H9 (cell line): ENCODE results near the gene MLH1. TPM values are rescaled to one million over a fixed set of nuclear protein-coding genes. Genes with fewer than 3 reads are reported as not detected.

Experiments used
- DNase-seq: peaks from one replicate; pipeline ENCODE4 v3.0.0-alpha.2; 2017
- H2AFZ ChIP-seq: one replicate; pipeline ENCODE4 v1.6.1; 2013; ENCODE audit warnings: mild to moderate bottlenecking, low read length, control low read depth, moderate library complexity
- H2AK5ac ChIP-seq: 2 replicates; pipeline ENCODE4 v1.6.1; 2013; ENCODE audit warnings: low read length, control low read depth, mixed read lengths; ENCODE audit not compliant: insufficient read length
- H2BK120ac ChIP-seq: one replicate; pipeline ENCODE4 v1.6.1; 2013; ENCODE audit warnings: low read depth, mild to moderate bottlenecking, low read length, control low read depth, inconsistent platforms; ENCODE audit not compliant: poor library complexity, severe bottlenecking
- H2BK12ac ChIP-seq: 2 replicates; pipeline ENCODE4 v1.6.1; 2013; ENCODE audit warnings: low read length, control low read depth, mixed read lengths, low read depth; ENCODE audit not compliant: insufficient read length
- H2BK15ac ChIP-seq: 2 replicates; pipeline ENCODE4 v1.6.1; 2013; ENCODE audit warnings: low read depth, low read length, control low read depth
- H2BK20ac ChIP-seq: one replicate; pipeline ENCODE4 v1.6.1; 2013; ENCODE audit warnings: low read depth, mild to moderate bottlenecking, low read length, control low read depth, inconsistent platforms; ENCODE audit not compliant: poor library complexity, severe bottlenecking
- H2BK5ac ChIP-seq: 2 replicates; pipeline ENCODE4 v1.6.1; 2013; ENCODE audit warnings: low read length, control low read depth, mixed read lengths; ENCODE audit not compliant: insufficient read length
- H3K14ac ChIP-seq: 2 replicates; pipeline ENCODE4 v1.6.1; 2013; ENCODE audit warnings: low read length, control low read depth; ENCODE audit not compliant: insufficient read depth
- H3K18ac ChIP-seq: 2 replicates; pipeline ENCODE4 v1.6.1; 2013; ENCODE audit warnings: low read depth, mild to moderate bottlenecking, mixed read lengths, low read length, control low read depth; ENCODE audit not compliant: insufficient read length
- H3K23ac ChIP-seq: 2 replicates; pipeline ENCODE4 v1.6.1; 2013; ENCODE audit warnings: low read length, control low read depth, mixed read lengths, low read depth; ENCODE audit not compliant: insufficient read length
- H3K23me2 ChIP-seq: 2 replicates; pipeline ENCODE4 v1.6.1; 2013; ENCODE audit warnings: low read depth, mild to moderate bottlenecking, mixed read lengths, low read length, control low read depth; ENCODE audit not compliant: insufficient read length, poor library complexity, severe bottlenecking
- H3K27ac ChIP-seq: 2 replicates; pipeline ENCODE4 v1.5.1; 2013; ENCODE audit warnings: low read length, control low read depth, mixed read lengths, low read depth; ENCODE audit not compliant: insufficient read length
- H3K27me3 ChIP-seq: 2 replicates; pipeline ENCODE4 v1.6.1; 2013; ENCODE audit warnings: low read length, control low read depth, inconsistent platforms; ENCODE audit not compliant: insufficient read depth
- H3K4ac ChIP-seq: 2 replicates; pipeline ENCODE4 v1.6.1; 2013; ENCODE audit warnings: low read depth, mild to moderate bottlenecking, control low read depth, inconsistent platforms, low read length, moderate library complexity
- H3K4me1 ChIP-seq: 2 replicates; pipeline ENCODE4 v1.6.1; 2013; ENCODE audit warnings: low read length, control low read depth, inconsistent platforms; ENCODE audit not compliant: insufficient read depth
- H3K4me2 ChIP-seq: 2 replicates; pipeline ENCODE4 v1.6.1; 2013; ENCODE audit warnings: low read length, control low read depth, mixed read lengths; ENCODE audit not compliant: insufficient read length, insufficient read depth
- H3K56ac ChIP-seq: 2 replicates; pipeline ENCODE4 v1.6.1; 2013; ENCODE audit warnings: low read depth, mild to moderate bottlenecking, mixed read lengths, low read length, control low read depth; ENCODE audit not compliant: insufficient read length
- H3K79me1 ChIP-seq: 2 replicates; pipeline ENCODE4 v1.6.1; 2013; ENCODE audit warnings: low read depth, mild to moderate bottlenecking, moderate library complexity, low read length, control low read depth, inconsistent platforms; ENCODE audit not compliant: insufficient read depth, poor library complexity, severe bottlenecking
- H3K79me2 ChIP-seq: 2 replicates; pipeline ENCODE4 v1.6.1; 2013; ENCODE audit warnings: low read length, control low read depth, inconsistent platforms; ENCODE audit not compliant: insufficient read depth
- H3K9ac ChIP-seq: 2 replicates; pipeline ENCODE4 v1.6.1; 2013; ENCODE audit warnings: low read length, control low read depth, mixed read lengths; ENCODE audit not compliant: insufficient read length; ENCODE audit errors: extremely low read depth
- H3K9me3 ChIP-seq: one replicate; pipeline ENCODE4 v1.6.1; 2013; ENCODE audit warnings: low read depth, low read length, inconsistent platforms; ENCODE audit not compliant: control insufficient read depth
- H3T11ph ChIP-seq: one replicate; pipeline ENCODE4 v1.6.1; 2013; ENCODE audit warnings: mild to moderate bottlenecking, low read length, control low read depth, inconsistent platforms
- H4K20me1 ChIP-seq: one replicate; pipeline ENCODE4 v1.6.1; 2013; ENCODE audit not compliant: control insufficient read depth, insufficient read length, insufficient read depth
- H4K5ac ChIP-seq: 2 replicates; pipeline ENCODE4 v1.6.1; 2013; ENCODE audit warnings: low read depth, mild to moderate bottlenecking, mixed read lengths, low read length, control low read depth; ENCODE audit not compliant: insufficient read length
- H4K8ac ChIP-seq: replicated peaks from 2 replicates; pipeline ENCODE4 v1.6.1; 2013; ENCODE audit warnings: low read length, control low read depth, mixed read lengths, low read depth; ENCODE audit not compliant: insufficient read length
- H4K91ac ChIP-seq: 2 replicates; pipeline ENCODE4 v1.6.1; 2013; ENCODE audit warnings: low read depth, mild to moderate bottlenecking, moderate library complexity, mixed read lengths, low read length, control low read depth; ENCODE audit not compliant: insufficient read length
- H3K27ac Mint-ChIP-seq, 3 experiments: 2 replicates in 2 of 3; 3 replicates in 1 of 3; pipeline ENCODE4 v1.8.0; 2020 to 2021; ENCODE audit warnings: mixed read lengths in 3 of 3, mild to moderate bottlenecking in 1 of 3, moderate library complexity in 1 of 3
- H3K27me3 Mint-ChIP-seq: 2 replicates; pipeline ENCODE4 v1.8.0; 2021; ENCODE audit warnings: low read depth, mild to moderate bottlenecking, moderate library complexity, mixed read lengths
- H3K36me3 Mint-ChIP-seq, 3 experiments: 2 replicates in 2 of 3; 3 replicates in 1 of 3; pipeline ENCODE4 v1.8.0; 2020 to 2021; ENCODE audit warnings: low read depth in 3 of 3, mixed read lengths in 3 of 3; ENCODE audit not compliant: insufficient read depth in 1 of 3
- H3K4me1 Mint-ChIP-seq, 2 experiments: 2 replicates each; pipeline ENCODE4 v1.8.0; 2020; ENCODE audit warnings: mixed read lengths in 2 of 2
- H3K4me3 Mint-ChIP-seq, 2 experiments: 2 replicates in 1 of 2; 3 replicates in 1 of 2; pipeline ENCODE4 v1.8.0; 2020 to 2021; ENCODE audit warnings: mild to moderate bottlenecking in 2 of 2, mixed read lengths in 2 of 2, moderate library complexity in 1 of 2
- H3K9me3 Mint-ChIP-seq, 2 experiments: 2 replicates in 1 of 2; 3 replicates in 1 of 2; pipeline ENCODE4 v1.8.0; 2020; ENCODE audit warnings: mild to moderate bottlenecking in 2 of 2, mixed read lengths in 2 of 2, moderate library complexity in 1 of 2
- CTCF ChIP-seq: fragments of 200-600 bp; sonication (generic); conservative IDR thresholded peaks from 3 replicates; pipeline ENCODE4 v1.8.0; 2021; ENCODE audit warnings: antibody characterized with exemption, mild to moderate bottlenecking
- WGBS: extraction: QIAGEN DNeasy Blood & Tissue Kit; methylation state at CpG from one replicate; pipeline ENCODE4 v1.1.7; 2013; ENCODE audit warnings: missing lambda C conversion rate, low lambda C conversion rate, mixed read lengths; ENCODE audit not compliant: insufficient read length; ENCODE audit errors: extremely low coverage; 5-methylcytosine and 5-hydroxymethylcytosine counted together
- total RNA-seq: library from RNA; stranded (reverse); gene quantifications from 2 replicates; pipeline ENCODE4 v1.2.1, GENCODE V29; 2021

MLH1 gene
- total RNA-seq, 1 experiment from 2014 or later, result 45.1 TPM

- H4K8ac ChIP-seq, result no peak overlapping the region
- H3K9me3 Mint-ChIP-seq, result no peaks in the 10 kb centered on the region
- H3K23ac ChIP-seq, result no peak overlapping the region
- H3K4me1 Mint-ChIP-seq, result no peaks in the 10 kb centered on the region
- H3K14ac ChIP-seq, result no peak overlapping the region
- H3K27ac ChIP-seq, result no peak overlapping the region
- no peak overlapping the region for H2BK12ac ChIP-seq
- no peaks in the 10 kb centered on the region for H3K9me3 ChIP-seq
- no peaks in the 10 kb centered on the region for H3K23me2 ChIP-seq
- no peak for TF ChIP-seq CTCF
- no peaks in the 10 kb centered on the region for H3K4me1 ChIP-seq
- no peak overlapping the region; a peak in 1 of 7 replicates for H3K27ac Mint-ChIP-seq
- no peak overlapping the region for H3K4me3 Mint-ChIP-seq
- no peak overlapping the region for H4K91ac ChIP-seq
- H3K27me3 Mint-ChIP-seq, result no peaks in the 10 kb centered on the region
- H3K4ac ChIP-seq, result no peak overlapping the region
- no peak overlapping the region for H2BK5ac ChIP-seq
- H4K5ac ChIP-seq, result no peak overlapping the region
- no peak overlapping the region for H3K9ac ChIP-seq
- peaks cover 53 to 84% (median 80%) of the 10 kb centered on the region in 3 experiments for H3K36me3 Mint-ChIP-seq
- H3T11ph ChIP-seq, result no peak overlapping the region
- H2BK120ac ChIP-seq, result no peak overlapping the region
- no peak overlapping the region for H3K56ac ChIP-seq
- H4K20me1 ChIP-seq, result no peaks in the 10 kb centered on the region
- H3K79me2 ChIP-seq, result no peaks in the 10 kb centered on the region
- H3K18ac ChIP-seq, result no peak overlapping the region
- H2BK20ac ChIP-seq, result no peak overlapping the region
- no peaks in the 10 kb centered on the region for H3K79me1 ChIP-seq
- no peak overlapping the region for H3K4me2 ChIP-seq
- no CpG with 5 or more reads among the region's 3 CpGs for WGBS
- no peaks in the 10 kb centered on the region; the same call in 1 of the 2 replicates for H3K27me3 ChIP-seq
- no peak overlapping the region for H2AFZ ChIP-seq
- H2BK15ac ChIP-seq, result no peak overlapping the region
- no peak overlapping the region for H2AK5ac ChIP-seq
- no peak for DNase-seq
Observed at GRCh38 chr3:37017683-37018082, 24.4 kb downstream of the MLH1 start.
